Measurements from ENCODE around the gene MED8. TPM values are rescaled to one million over a fixed set of nuclear protein-coding genes. Genes with fewer than 3 reads are reported as not detected.
A peak's percentile ranks its signal among the peaks of the same experiment; 100 is the strongest.

The MED8 gene
- total and polyA plus RNA-seq, 9 of the 15 experiments (the other 6 are each of a cell fraction or from before 2014, with no cell fraction given) = 23.0 to 120 (median 56.4) TPM

- peak; percentile 8; the same call in 1 of the 2 replicates for TF ChIP-seq CBFB (CRISPR knock-in tag; IDR thresholded peaks at IDR 0.05)
- peak; percentile 89 for TF ChIP-seq NCOR1 (IDR thresholded peaks at IDR 0.05)
- TF ChIP-seq ZBTB34 (CRISPR knock-in tag; IDR thresholded peaks at IDR 0.05) = no peak
- no peak for TF ChIP-seq ZNF354B (CRISPR knock-in tag; IDR thresholded peaks at IDR 0.05)
- TF ChIP-seq TFAM (CRISPR knock-in tag; conservative IDR thresholded peaks at IDR 0.05) = no peak
- no peak for TF ChIP-seq ZKSCAN1 (IDR thresholded peaks at IDR 0.05; ENCODE audit: low read depth, low read length)
- peak; percentile 87 for TF ChIP-seq SAFB (IDR thresholded peaks at IDR 0.05; ENCODE audit: borderline replicate concordance, low read depth, low read length)
- TF ChIP-seq ADNP (tag; IDR thresholded peaks at IDR 0.05) = no peak
- peak; percentile 64; the same call in 1 of the 2 replicates for TF ChIP-seq EP300 (IDR thresholded peaks at IDR 0.05; ENCODE audit: low read length)
- TF ChIP-seq MTA3 (IDR thresholded peaks at IDR 0.05; ENCODE audit: borderline replicate concordance) = peak; percentile 87
- no peak for TF ChIP-seq ZEB2 (IDR thresholded peaks at IDR 0.05)
- TF ChIP-seq ETV5 (CRISPR knock-in tag; IDR thresholded peaks at IDR 0.05; ENCODE audit: low read depth) = no peak
- peak; percentile 64 for TF ChIP-seq SAP30 (IDR thresholded peaks at IDR 0.05; ENCODE audit: borderline replicate concordance, insufficient read depth, low read depth, low read length, poor library complexity, severe bottlenecking)
- TF ChIP-seq ZFP30 (CRISPR knock-in tag; IDR thresholded peaks at IDR 0.05; ENCODE audit: borderline replicate concordance) = no peak
- no peak for TF ChIP-seq SNRNP70 (optimal IDR thresholded peaks at IDR 0.05; ENCODE audit: low read depth, low read length)
- no peak for TF ChIP-seq ZNF212 (CRISPR knock-in tag; IDR thresholded peaks at IDR 0.05)
- no peak for TF ChIP-seq NFIX (CRISPR knock-in tag; IDR thresholded peaks at IDR 0.05; ENCODE audit: low read depth)
- TF ChIP-seq REST (IDR thresholded peaks at IDR 0.05; ENCODE audit: borderline replicate concordance) = no peak
- TF ChIP-seq REST (CRISPR knock-in tag; IDR thresholded peaks at IDR 0.05; ENCODE audit: low read depth) = no peak; the same call in 1 of the 2 replicates
- no peak; the same call in 1 of the 2 replicates for TF ChIP-seq KAT7 (CRISPR knock-in tag; IDR thresholded peaks at IDR 0.05; ENCODE audit: borderline replicate concordance)
These were observed 22.3 kb downstream of the MED8 start (continued) for GRCh38 chr1:43367026-43367903.
